NCI-H1694 treated with DMSO at 0.1 percent for 48 hours (cell line): ENCODE measurements around the gene KRT8.

Experiments used
- DNase-seq: peaks from one replicate; lab custom pipeline; 2025; lab: John Stamatoyannopoulos, UW

The KRT8 gene

GRCh38 chr12:52847335-52848102, 57.4 kb downstream of the KRT8 start:
- peak; percentile 12 for DNase-seq
